ENCODE measurements around the gene SPON1. TPM values are rescaled to one million over a fixed set of nuclear protein-coding genes. Genes with fewer than 3 reads are reported as not detected.
"Not testable (repeated sequence)": the region's sequence is repeated elsewhere in the genome, so short reads cannot be mapped to it uniquely, and the experiment has no call there.

The SPON1 gene
- total and polyA plus RNA-seq, 10 of the 15 experiments (the other 5 are each of a cell fraction or from before 2014, with no cell fraction given) = 0.13 to 1.1 (median 0.18) TPM; not detected in 5

DNA sequence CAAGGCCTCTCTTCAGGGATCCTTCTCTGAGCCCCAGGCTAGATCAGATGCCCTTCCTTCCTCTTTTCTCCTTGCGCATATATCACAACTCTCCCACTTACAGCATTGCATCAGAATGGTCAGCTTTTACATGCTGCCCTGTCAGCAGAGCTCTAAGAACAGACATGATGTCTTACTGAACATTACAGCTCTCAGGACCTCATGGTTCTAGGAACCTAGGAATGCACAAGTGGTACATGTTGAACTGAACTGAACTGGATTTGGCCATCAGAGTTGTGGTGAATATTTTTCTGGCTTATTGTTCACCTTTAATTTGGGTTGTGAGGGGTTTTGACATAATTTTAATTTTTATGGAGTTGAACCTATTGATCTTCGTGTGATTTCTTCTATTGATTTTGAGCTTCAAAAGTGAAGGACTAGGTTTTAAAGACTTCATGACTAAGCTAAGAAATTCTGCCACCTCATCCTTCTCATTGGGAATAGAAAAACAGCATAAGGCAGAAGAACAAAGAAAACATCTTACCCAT is 37.7 kb upstream of the SPON1 start (continued):
- TF ChIP-seq RELB (IDR thresholded peaks at IDR 0.05; ENCODE audit: low read depth) (no peak), ZNF24 (IDR thresholded peaks at IDR 0.05) (no peak), GABPA (IDR thresholded peaks at IDR 0.05; ENCODE audit: low read depth) (no peak), ZBTB33 (IDR thresholded peaks at IDR 0.05) (no peak), POU2F2 (IDR thresholded peaks at IDR 0.05; ENCODE audit: borderline replicate concordance, low read depth, low read length) (no peak), GATAD2B (conservative IDR thresholded peaks at IDR 0.05; ENCODE audit: low read depth) (no peak), TCF3 (IDR thresholded peaks at IDR 0.05; ENCODE audit: borderline replicate concordance, insufficient read depth, low read depth, low read length) (no peak), BACH1 (IDR thresholded peaks at IDR 0.05; ENCODE audit: borderline replicate concordance) (no peak)

DNA sequence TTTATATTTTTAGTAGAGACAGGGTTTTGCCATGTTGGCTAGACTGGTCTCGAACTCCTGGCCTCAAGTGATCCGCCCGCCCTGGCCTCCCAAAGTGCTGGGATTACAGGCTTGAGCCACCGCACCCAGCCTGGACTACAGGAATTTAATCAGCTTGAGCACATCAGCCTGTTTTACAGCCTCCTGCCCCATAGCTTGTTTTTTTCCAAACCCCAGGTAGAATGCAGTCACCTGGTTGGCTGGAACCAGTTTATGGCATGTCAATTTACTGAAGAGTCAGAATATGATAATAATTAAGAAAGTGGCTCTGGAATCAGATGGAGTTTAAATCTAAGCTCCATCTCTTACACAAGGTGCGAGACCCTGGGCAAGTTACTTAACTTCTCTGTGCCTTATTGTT is 36.2 kb upstream of the SPON1 start:
- BruUV-seq (replicated peaks); intact Hi-C loops (cut with micrococcal nuclease; ENCODE audit: unreplicated experiment); SMC1A ChIA-PET (ENCODE audit: uncharacterized antibody, unreplicated experiment); H3K27me3 ChIP-seq (replicated peaks in 1 of 2; ENCODE audit: control insufficient read depth in 2 of 2, insufficient read depth in 2 of 2, low read length in 1 of 2); H3K4me1 ChIP-seq (ENCODE audit: control insufficient read depth, insufficient read depth, low read length); H4K20me1 ChIP-seq (ENCODE audit: control insufficient read depth, insufficient read depth); FAIRE-seq; H3K79me2 ChIP-seq (ENCODE audit: control insufficient read depth, insufficient read depth, low read length); ATAC-seq; H3K4me2 ChIP-seq (ENCODE audit: control insufficient read depth, insufficient read depth); POLR2A ChIA-PET; DNase-seq (ENCODE audit: low read depth, low spot score); H3K27ac ChIP-seq (ENCODE audit: control insufficient read depth, insufficient read depth); H3K4me3 ChIP-seq; H3K9ac ChIP-seq (ENCODE audit: control insufficient read depth, insufficient read depth, low read length); in situ Hi-C loops (cut with MboI); H3K36me3 ChIP-seq (ENCODE audit: control insufficient read depth in 2 of 2, insufficient read depth in 2 of 2, low read length in 1 of 2); H2AFZ ChIP-seq (ENCODE audit: control insufficient read depth, low read depth, low read length); H3K9me3 ChIP-seq (replicated peaks; ENCODE audit: control insufficient read depth, insufficient read depth, low read length); RAD21 ChIA-PET (ENCODE audit: unreplicated experiment): not testable (repeated sequence)
- WGBS (ENCODE audit: insufficient coverage, insufficient replicate concordance, low lambda C conversion rate, missing lambda C conversion rate) = 91% methylated on average over 5 of the region's 5 CpGs
- CTCF ChIA-PET = interaction anchor here (1.3 kb wide), 1 partner anchor 153 kb away, joined by 4 read pairs; no protein-coding TSS in a partner anchor
